Suppressor macrophage (primary cell): ENCODE measurements around the gene SELL.
A peak's percentile ranks its signal among the peaks of the same experiment; 100 is the strongest.
"Not testable (repeated sequence)": the region's sequence is repeated elsewhere in the genome, so short reads cannot be mapped to it uniquely, and the experiment has no call there.

Source experiments
- DNase-seq, 4 experiments: peaks; one replicate each; pipeline ENCODE4 v3.0.0-alpha.2; 2020 to 2022
- total RNA-seq, 17 experiments: gene quantifications; one replicate each; lab custom pipeline; 2026; ENCODE audit warnings: mixed read lengths in 6 of 17, inconsistent platforms in 3 of 17; lab: John Stamatoyannopoulos, UW

SELL gene
- total RNA-seq: 1.7 to 86.4 (median 5.0) reads per million in 17 experiments

DNA sequence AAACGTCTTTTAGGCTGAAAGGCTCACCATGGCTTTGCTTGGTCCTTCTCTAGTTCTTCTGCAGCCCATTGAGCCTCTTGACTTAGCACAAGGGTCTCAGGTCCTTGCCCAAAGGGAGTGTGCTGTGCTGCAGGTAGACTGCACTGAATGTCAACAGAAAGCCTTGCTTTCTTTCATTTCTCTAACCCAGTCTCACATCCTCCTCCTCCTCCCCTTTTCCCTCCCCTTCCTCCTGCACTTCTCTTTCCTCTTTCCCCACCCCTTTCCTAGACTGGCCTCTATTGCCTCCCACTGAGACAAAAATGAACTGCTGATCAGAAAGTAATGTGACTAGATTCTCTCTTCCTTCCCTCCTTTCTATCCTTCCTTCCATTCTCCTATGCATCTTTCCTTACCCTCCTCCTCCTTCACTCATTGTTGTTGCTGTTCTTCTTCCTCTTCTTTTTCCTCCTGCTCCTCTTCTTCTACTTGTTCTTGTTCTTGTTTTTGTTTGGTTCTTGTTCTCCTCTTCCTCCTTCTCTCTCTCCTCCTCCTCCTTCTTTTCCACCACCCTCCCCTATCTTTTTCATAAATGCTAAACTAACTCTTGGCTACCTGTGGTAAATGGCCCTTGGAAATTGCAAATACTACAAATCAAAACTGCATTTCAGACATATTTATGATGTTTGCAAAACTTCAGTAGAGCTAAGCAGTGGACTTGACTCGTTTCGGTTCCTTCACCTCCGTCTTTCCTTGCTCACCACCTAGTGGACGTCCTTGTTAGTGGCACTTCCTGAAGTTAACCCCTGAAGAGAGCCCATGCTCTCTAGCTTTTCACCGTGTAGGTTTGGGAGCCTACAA, at the start of gene SELL:
TSS of gene SELL (minus strand) at position 152 of the 840 bp plus-strand sequence. CDS start at position 30, 122 bp downstream.
- peak; percentile 78 to 90 (median 85) for DNase-seq

GRCh38 chr1:169759038-169759437, 47.6 kb upstream of the SELL start:
- DNase-seq: no peak

DNA sequence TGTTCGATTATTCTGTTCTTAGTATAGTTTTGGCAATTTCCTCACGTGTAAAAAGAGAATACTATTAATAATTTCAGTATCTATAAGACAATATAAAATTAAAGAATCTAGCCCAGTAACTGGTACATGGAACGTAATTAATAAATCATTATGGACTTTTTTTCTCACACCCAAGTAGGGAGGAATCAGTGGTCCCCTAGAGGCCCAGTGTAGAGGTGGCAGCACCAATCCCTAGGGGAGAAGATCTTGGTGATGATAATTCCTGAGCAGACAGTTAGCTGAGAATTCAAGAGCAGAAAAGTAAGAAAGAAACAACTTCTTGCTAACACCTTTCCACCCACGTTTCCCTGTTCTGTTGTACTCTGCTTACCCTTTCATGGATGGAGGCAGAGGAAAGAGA, 42.1 kb upstream of the SELL start:
- no peak for DNase-seq

GRCh38 chr1:169750041-169750440, 38.6 kb upstream of the SELL start:
- DNase-seq: no peak

- no peak for DNase-seq
These were observed 35.1 kb upstream of the SELL start for GRCh38 chr1:169746550-169746949.

DNA sequence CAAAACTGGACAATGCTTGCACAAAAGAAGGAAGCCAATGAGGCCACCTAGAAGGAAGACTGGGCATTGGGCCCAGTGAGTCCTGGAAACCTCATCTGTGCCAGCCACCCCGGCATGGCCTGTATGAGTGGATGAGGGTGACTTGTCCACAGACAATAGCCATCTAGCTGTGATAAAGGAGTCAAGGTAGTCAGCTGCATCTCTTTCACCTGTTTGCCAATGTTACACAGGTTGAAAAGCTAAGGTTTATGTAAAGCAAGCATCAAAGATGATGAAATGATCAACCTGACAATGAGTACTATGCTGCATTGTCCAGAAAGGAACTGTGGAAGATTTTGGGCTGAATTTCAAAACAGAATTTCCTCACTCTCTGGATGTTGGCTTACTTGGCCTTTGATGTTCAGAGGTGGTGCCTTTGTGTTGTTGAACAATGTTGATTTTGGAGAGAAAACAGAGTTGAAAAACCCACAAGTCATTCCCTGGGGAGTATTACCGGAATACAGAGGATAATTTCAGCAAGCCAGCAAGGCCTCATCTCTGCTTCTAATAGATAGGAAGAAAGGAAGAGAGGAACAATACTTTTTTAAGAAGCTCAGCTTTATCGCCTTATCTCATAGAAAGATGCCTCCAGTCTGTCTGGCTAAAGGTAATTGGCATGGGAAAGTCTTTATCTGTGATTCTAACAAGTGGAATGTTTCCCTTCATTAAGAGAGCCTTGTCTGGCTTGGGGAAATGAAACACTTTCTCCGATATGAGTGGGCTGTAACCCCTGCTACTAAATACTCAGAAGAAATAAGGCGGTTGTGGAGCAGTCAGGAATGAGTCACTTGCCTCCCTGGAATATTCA, 33.8 kb upstream of the SELL start:
- DNase-seq: no peak

- DNase-seq: no peak
These were observed 30.4 kb upstream of the SELL start for GRCh38 chr1:169741666-169742394.

DNA sequence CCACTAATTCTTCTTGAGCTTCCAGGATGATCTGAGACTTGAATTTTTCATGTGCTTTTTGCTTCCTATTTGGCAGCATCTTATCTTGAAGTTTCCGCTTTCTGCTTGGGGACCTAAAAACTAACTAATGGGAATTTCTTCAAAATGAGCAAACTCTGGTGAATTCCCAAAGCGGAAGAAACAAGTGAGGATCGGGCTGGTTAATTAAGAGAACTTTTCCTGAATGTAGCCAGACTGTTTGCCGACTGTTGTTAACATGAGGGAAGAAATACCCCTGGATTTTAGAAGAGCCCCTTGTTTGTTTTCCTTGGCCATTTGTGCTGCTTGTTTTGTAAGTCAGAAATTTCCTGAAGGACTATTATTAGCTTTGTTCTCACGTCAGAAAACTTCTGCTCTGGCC, 28.6 kb upstream of the SELL start:
- DNase-seq: no peak

DNA sequence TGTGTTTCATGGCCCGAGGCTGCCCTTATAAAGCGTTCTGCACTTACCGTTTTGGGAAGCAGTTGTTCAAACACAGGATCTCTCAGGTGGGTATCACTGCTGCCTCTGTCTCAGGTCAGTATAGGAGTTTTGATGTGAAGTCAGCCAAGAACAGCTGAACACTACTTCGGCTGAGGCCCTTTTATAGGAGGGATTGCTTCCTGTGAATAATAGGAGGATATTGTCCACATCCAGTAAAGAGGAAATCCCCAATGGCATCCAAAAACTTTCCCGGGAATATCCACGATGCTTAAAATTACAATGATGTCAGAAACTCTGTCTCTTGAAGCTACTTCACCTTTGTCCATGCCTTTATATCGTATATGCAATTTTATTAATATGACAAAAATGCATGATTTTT, 22.5 kb upstream of the SELL start, which contains the start of gene SELE:
TSS of gene SELE (minus strand) at position 156 of the 400 bp plus-strand sequence. CDS start 467 bp downstream, outside the sequence.
- DNase-seq: no peak

DNA sequence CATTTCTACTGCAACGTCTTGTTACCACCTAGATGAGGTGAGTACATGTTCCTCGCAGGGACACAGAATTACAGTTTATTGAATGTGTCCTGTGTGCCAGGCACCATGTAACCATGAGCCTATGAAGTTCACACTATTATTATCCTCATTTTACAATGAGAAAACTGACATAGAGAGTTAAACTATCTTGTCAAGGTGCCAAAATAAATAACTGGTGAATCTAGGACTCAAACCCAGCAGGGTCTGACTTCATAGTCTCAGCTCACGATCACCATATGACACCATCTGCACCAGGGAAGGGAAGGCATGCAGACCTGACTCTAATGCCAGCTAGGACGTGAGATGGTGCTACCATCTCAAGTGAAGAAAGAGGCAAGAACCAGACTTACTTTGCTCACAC, 20.0 kb upstream of the SELL start:
- DNase-seq: no peak

GRCh38 chr1:169729991-169730390, 18.6 kb upstream of the SELL start:
- DNase-seq: no peak

GRCh38 chr1:169727307-169727706, 15.9 kb upstream of the SELL start:
- no peak for DNase-seq

GRCh38 chr1:169726851-169727250, 15.4 kb upstream of the SELL start:
- no peak for DNase-seq

GRCh38 chr1:169725930-169726329, 14.5 kb upstream of the SELL start:
- no peak for DNase-seq

GRCh38 chr1:169724168-169724567, 12.7 kb upstream of the SELL start:
- no peak for DNase-seq

GRCh38 chr1:169723763-169724162, 12.3 kb upstream of the SELL start:
- DNase-seq: no peak

GRCh38 chr1:169722779-169723178, 11.4 kb upstream of the SELL start:
- DNase-seq: no peak

- DNase-seq: not testable (repeated sequence)
These were observed 3.7 kb upstream of the SELL start for GRCh38 chr1:169715100-169715499.

DNA sequence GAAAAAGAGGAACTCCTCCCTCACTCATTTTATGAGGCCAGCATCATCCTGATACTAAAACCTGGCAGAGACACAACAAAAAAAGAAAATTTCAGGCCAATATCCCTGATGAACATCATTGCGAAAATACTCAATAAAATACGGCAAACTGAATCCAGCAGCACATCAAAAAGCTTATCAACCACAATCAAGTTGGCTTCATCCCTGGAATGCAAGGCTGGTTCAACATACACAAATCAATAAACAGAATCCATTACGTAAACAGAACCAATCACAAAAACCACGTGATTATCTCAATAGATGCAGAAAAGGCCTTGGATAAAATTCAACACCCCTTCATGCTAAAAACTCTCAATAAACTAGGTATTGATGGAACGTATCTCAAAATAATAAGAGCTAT, 1.7 kb upstream of the SELL start:
- not testable (repeated sequence) for DNase-seq

- no peak for DNase-seq
These were observed 850 bp upstream of the SELL start for GRCh38 chr1:169712309-169712631.

- DNase-seq: peak in 3 of 4 experiments; percentile 12 to 50 (median 44)
These were observed 2.8 kb downstream of the SELL start for GRCh38 chr1:169708647-169709046.

DNA sequence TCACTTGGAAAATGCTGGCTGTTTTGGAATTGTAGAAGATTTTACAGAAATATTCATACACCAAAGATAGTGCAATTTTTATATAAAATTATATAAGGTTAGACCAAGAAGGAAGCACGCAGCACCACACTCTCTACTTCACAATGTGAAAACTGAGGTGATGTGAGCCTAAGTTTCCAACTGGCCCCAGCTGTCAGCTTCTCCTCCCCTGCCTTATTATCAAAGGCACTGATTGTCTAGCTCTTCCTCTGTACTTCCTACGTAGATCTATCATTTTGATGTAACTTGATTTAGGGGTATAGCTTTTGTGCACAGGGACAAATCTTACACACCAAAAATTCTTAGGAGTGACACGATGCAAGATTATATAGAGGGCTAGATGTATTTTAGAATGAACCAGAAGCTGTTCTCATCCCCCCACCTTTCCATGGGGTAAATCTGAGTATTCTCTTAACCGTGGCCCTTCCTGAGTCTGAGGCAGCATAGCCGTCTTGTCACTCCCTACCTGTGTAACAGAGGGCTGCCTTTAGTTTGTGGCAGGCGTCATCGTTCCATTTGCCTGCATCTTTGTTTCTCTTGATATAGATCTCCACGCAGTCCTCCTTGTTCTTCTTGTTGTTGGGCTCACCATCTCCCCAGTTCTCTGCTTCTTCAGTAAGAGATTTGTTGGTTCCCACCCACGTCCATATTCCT, 3.4 kb downstream of the SELL start:
- no peak for DNase-seq
